Vagina (tissue), 2 donors: ENCODE results near the gene CLIP3. TPM values are rescaled to one million over a fixed set of nuclear protein-coding genes. Genes with fewer than 3 reads are reported as not detected.

Experiments
- DNase-seq, 2 donors: peaks; one replicate each; pipeline ENCODE4 v3.0.0-alpha.2; 2017; ENCODE audit errors: extremely low spot score in 2 of 2
- H3K27ac ChIP-seq: fragments of 200-600 bp; sonication (generic); one replicate; pipeline ENCODE4 v1.5.1; 2019
- H3K27me3 ChIP-seq: fragments of 200-600 bp; sonication (generic); one replicate; pipeline ENCODE4 v1.5.1; 2019
- H3K36me3 ChIP-seq, 2 donors: fragments of 200-600 bp; sonication (generic); one replicate each; pipeline ENCODE4 v1.5.1; 2017 to 2019
- H3K4me1 ChIP-seq: fragments of 200-600 bp; sonication (generic); one replicate; pipeline ENCODE4 v1.5.1; 2019
- H3K4me3 ChIP-seq, 2 donors: fragments of 200-600 bp; sonication (generic); 1 replicate in 1 of 2; 2 replicates in 1 of 2; pipeline ENCODE4 v1.5.1; 2016 to 2019
- H3K9me3 ChIP-seq: fragments of 200-600 bp; sonication (generic); one replicate; pipeline ENCODE4 v1.5.1; 2019
- POLR2A ChIP-seq, 2 donors: fragments of 450-650 bp; IDR thresholded peaks; one replicate each; pipeline ENCODE4 v1.6.1; 2017; ENCODE audit warnings: antibody characterized with exemption in 2 of 2, mild to moderate bottlenecking in 2 of 2, moderate library complexity in 2 of 2
- POLR2AphosphoS5 ChIP-seq, 2 donors: sonication (generic); formaldehyde crosslinking; IDR thresholded peaks; one replicate each; pipeline ENCODE4 v1.9.0; 2017; ENCODE audit warnings: antibody characterized with exemption in 2 of 2, mild to moderate bottlenecking in 2 of 2, low read depth in 1 of 2; ENCODE audit not compliant: insufficient read depth in 1 of 2
- intact Hi-C: fragments of 100-400 bp; cut with DNase I; formaldehyde crosslinking; loops from one replicate; pipeline ENCODE4 v1.15.1; 2023
- total RNA-seq: library from RNA; depleted of rRNA; stranded (reverse); fragments of >200 nt; gene quantifications from one replicate; pipeline ENCODE4 v1.2.3, GENCODE V29; 2016
- TF ChIP-seq, protein P1 (sequence below), 3 experiments: fragments of 450-650 bp in 2 of 3; fragments of 200-600 bp in 1 of 3; sonication (generic) in 1 of 3; IDR thresholded peaks; one replicate each; pipeline ENCODE4 v1.5.1; 2017 to 2019; ENCODE audit warnings: antibody characterized with exemption in 3 of 3, mild to moderate bottlenecking in 2 of 3, moderate library complexity in 2 of 3

Gene CLIP3
- total RNA-seq, 1 donor from 2014 or later = 31.9 TPM

DNA sequence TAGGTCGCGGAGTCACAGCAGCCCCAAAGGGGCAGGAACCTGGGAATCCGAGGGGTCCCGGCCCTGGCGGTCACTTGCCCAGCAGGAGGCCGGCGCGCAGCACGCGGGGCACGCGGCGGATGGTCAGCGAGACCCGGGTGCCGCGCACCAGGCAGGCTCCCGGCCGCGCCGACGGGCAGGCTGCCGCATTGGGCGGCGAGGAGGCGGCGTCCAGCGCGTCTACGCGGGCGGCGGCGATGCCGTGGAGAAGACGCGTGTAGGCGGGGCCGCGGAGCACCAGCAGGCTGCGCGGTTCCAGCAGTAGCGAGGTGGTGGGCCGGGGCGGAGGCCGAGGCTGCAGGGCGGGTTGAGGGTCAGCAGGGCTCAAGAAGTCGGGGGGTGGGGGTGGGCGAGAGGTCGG lies 23.5 kb downstream of the CLIP3 start:
- TF ChIP-seq, protein P1, sequence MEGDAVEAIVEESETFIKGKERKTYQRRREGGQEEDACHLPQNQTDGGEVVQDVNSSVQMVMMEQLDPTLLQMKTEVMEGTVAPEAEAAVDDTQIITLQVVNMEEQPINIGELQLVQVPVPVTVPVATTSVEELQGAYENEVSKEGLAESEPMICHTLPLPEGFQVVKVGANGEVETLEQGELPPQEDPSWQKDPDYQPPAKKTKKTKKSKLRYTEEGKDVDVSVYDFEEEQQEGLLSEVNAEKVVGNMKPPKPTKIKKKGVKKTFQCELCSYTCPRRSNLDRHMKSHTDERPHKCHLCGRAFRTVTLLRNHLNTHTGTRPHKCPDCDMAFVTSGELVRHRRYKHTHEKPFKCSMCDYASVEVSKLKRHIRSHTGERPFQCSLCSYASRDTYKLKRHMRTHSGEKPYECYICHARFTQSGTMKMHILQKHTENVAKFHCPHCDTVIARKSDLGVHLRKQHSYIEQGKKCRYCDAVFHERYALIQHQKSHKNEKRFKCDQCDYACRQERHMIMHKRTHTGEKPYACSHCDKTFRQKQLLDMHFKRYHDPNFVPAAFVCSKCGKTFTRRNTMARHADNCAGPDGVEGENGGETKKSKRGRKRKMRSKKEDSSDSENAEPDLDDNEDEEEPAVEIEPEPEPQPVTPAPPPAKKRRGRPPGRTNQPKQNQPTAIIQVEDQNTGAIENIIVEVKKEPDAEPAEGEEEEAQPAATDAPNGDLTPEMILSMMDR (IDR thresholded peaks at IDR 0.05) = no peak
- TF ChIP-seq POLR2AphosphoS5 (IDR thresholded peaks at IDR 0.05; ENCODE audit: insufficient read depth in 1 of 2, low read depth in 1 of 2) (peak in 1 of 2 donors; percentile 39), POLR2A (IDR thresholded peaks at IDR 0.05) (no peak)
- no peaks in the 10 kb centered on the region for H3K9me3 ChIP-seq
- no peaks in the 10 kb centered on the region for H3K27me3 ChIP-seq
- no peaks in the 10 kb centered on the region for H3K36me3 ChIP-seq
- peak overlapping the region; percentile 43 to 49 for H3K4me3 ChIP-seq
- peak overlapping the region; percentile 53 for H3K27ac ChIP-seq
- DNase-seq = no peak
- H3K4me1 ChIP-seq = peaks cover 26% of the 10 kb centered on the region
- intact Hi-C loops = no loop called here

DNA sequence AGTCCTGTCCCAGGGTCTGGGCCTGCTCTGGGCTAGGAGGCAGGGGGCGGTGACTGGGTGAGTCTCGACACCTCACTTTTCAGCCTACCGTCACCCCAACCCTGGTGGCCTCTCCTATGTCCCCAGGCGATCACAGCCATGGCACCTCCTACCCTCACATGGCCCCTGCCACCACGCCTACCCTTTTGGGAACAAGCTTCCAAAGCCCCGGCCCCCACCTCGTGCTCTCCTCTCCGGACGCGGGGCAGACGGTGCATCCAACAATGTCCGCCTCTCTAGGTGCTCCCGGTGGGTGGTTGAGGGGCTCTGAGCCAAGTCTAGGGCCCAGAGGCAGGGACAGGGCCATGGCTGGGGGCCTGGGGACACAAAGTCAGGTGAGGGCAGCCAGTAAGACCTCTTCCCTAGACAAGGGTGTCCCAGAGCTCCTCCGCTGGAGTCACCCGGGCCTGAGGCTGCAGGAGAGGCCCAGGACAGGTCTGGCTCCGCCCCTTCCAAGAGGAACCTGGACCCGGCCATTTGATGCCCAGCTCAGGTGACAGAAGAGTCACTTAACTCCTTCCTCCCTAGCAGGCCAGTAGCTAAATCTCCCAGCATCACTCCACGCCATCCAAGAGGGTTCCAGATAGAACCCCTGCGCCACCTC lies 24.2 kb downstream of the CLIP3 start, which contains the start of gene SYNE4:
Gene SYNE4, minus strand, starts transcription at position 478 of the 643 bp plus-strand sequence. Its CDS starts 132 bp downstream, at position 346.
- no peak for TF ChIP-seq POLR2A (IDR thresholded peaks at IDR 0.05)
- no peak for TF ChIP-seq POLR2AphosphoS5 (IDR thresholded peaks at IDR 0.05; ENCODE audit: insufficient read depth in 1 of 2, low read depth in 1 of 2)
- TF ChIP-seq, protein P1 (IDR thresholded peaks at IDR 0.05) = no peak
- H3K36me3 ChIP-seq = peaks cover 0 to 5% of the 10 kb centered on the region in 2 donors
- DNase-seq = no peak
- H3K27ac ChIP-seq = peak within 1 kb of the TSS; percentile 53
- intact Hi-C loops = no loop called here
- peak within 1 kb of the TSS; percentile 43 to 49 for H3K4me3 ChIP-seq
- H3K9me3 ChIP-seq = no peaks in the 10 kb centered on the region
- H3K27me3 ChIP-seq = no peaks in the 10 kb centered on the region
- H3K4me1 ChIP-seq = peaks cover 22% of the 10 kb centered on the region

GRCh38 chr19:36006955-36007354 lies 25.7 kb downstream of the CLIP3 start:
- no peak overlapping the region for H3K4me3 ChIP-seq
- intact Hi-C loops = no loop called here
- H3K27me3 ChIP-seq = no peaks in the 10 kb centered on the region
- no peak for DNase-seq
- no peak for TF ChIP-seq POLR2A (IDR thresholded peaks at IDR 0.05)
- TF ChIP-seq, protein P1 (IDR thresholded peaks at IDR 0.05) = no peak
- TF ChIP-seq POLR2AphosphoS5 (IDR thresholded peaks at IDR 0.05; ENCODE audit: insufficient read depth in 1 of 2, low read depth in 1 of 2) = no peak
- H3K27ac ChIP-seq = no peak overlapping the region
- no peaks in the 10 kb centered on the region for H3K9me3 ChIP-seq
- peaks cover 17% of the 10 kb centered on the region for H3K4me1 ChIP-seq
- H3K36me3 ChIP-seq = peaks cover 0 to 5% of the 10 kb centered on the region in 2 donors

GRCh38 chr19:36003284-36003683 lies 29.4 kb downstream of the CLIP3 start:
- Histone ChIP-seq H3K4me3 (no peak overlapping the region), H3K9me3 (no peaks in the 10 kb centered on the region), H3K27me3 (no peaks in the 10 kb centered on the region), H3K4me1 (peaks cover 13% of the 10 kb centered on the region), H3K27ac (no peak overlapping the region), H3K36me3 (peaks cover 0 to 9% of the 10 kb centered on the region in 2 donors)
- intact Hi-C loops = no loop called here
- TF ChIP-seq POLR2AphosphoS5 (IDR thresholded peaks at IDR 0.05; ENCODE audit: insufficient read depth in 1 of 2, low read depth in 1 of 2) (no peak), POLR2A (IDR thresholded peaks at IDR 0.05) (no peak)
- TF ChIP-seq, protein P1 (IDR thresholded peaks at IDR 0.05) = no peak
- no peak for DNase-seq

GRCh38 chr19:36001605-36002004 lies 31.1 kb downstream of the CLIP3 start:
- Histone ChIP-seq H3K9me3 (no peaks in the 10 kb centered on the region), H3K27ac (no peak overlapping the region), H3K27me3 (no peaks in the 10 kb centered on the region), H3K4me1 (peaks cover 25% of the 10 kb centered on the region), H3K36me3 (peaks cover 0 to 11% of the 10 kb centered on the region in 2 donors), H3K4me3 (no peak overlapping the region)
- TF ChIP-seq POLR2AphosphoS5 (IDR thresholded peaks at IDR 0.05; ENCODE audit: insufficient read depth in 1 of 2, low read depth in 1 of 2) (no peak), POLR2A (IDR thresholded peaks at IDR 0.05) (no peak)
- TF ChIP-seq, protein P1 (IDR thresholded peaks at IDR 0.05) = no peak
- no peak for DNase-seq
- intact Hi-C loops = no loop called here
